Sigmoid colon (tissue), 4 donors: ENCODE measurements around the gene PIK3R1.

Experiments
- CTCF ChIP-seq, 4 experiments: fragments of 450-650 bp in 3 of 4; fragments of 200-600 bp in 1 of 4; IDR thresholded peaks; one replicate each; pipeline ENCODE4 v1.5.1; 2016 to 2019; ENCODE audit warnings: antibody characterized with exemption in 4 of 4, mild to moderate bottlenecking in 3 of 4, moderate library complexity in 2 of 4
- POLR2AphosphoS5 ChIP-seq, 4 donors: sonication (generic); formaldehyde crosslinking; IDR thresholded peaks; one replicate each; pipeline ENCODE4 v1.6.1; 2017; ENCODE audit warnings: antibody characterized with exemption in 4 of 4

- TF ChIP-seq CTCF (IDR thresholded peaks at IDR 0.05) (no peak), POLR2AphosphoS5 (IDR thresholded peaks at IDR 0.05) (no peak)
Measured at GRCh38 chr5:68259700-68260099, 44.1 kb downstream of the PIK3R1 start.
